Muscle of leg (tissue), 9 donors: ENCODE data around the gene LDLRAD1. TPM values are rescaled to one million over a fixed set of nuclear protein-coding genes. Genes with fewer than 3 reads are reported as not detected.

Source experiments
- polyA plus RNA-seq, 8 donors: library from polyadenylated mRNA; unstranded; fragments of 120-200 nt; gene quantifications; one replicate each; pipeline versions ENCODE4 v1.2.1 to v1.2.3, GENCODE V29; 2013; ENCODE audit warnings: inconsistent platforms in 1 of 8, low replicate concordance in 1 of 8; ENCODE audit not compliant: insufficient read length in 8 of 8, insufficient read depth in 1 of 8
- total RNA-seq: library from RNA; stranded (reverse); fragments of 120-200 nt; gene quantifications from one replicate; pipeline ENCODE4 v1.2.4, GENCODE V29; 2013

LDLRAD1 gene
- total and polyA plus RNA-seq, 9 donors = 0.30 TPM; not detected in 8

Other genes starting within 250 kb of the LDLRAD1 start
- 11.3 TPM for gene NDC1, start 179.9 kb downstream of the LDLRAD1 start, total RNA-seq
- gene NDC1, start 179.9 kb downstream of the LDLRAD1 start, polyA plus RNA-seq = 10 to 100 TPM in 7 of 8 donors, 1 to 10 TPM in 1; 9.3 to 16.0 (median 12.2) TPM
- 15.1 TPM for gene YIPF1, start 128.4 kb downstream of the LDLRAD1 start, total RNA-seq
- gene YIPF1, start 128.4 kb downstream of the LDLRAD1 start, polyA plus RNA-seq = 10 to 100 TPM; 12.4 to 18.0 (median 15.3) TPM
- gene DIO1, start 124.0 kb downstream of the LDLRAD1 start, total RNA-seq = not detected
- under 1 TPM in 5 of 8 donors, not detected in 3; 0.10 to 0.31 (median 0.15) TPM for gene DIO1, start 124.0 kb downstream of the LDLRAD1 start, polyA plus RNA-seq
- gene IFT25, start 72.5 kb downstream of the LDLRAD1 start, total RNA-seq = 23.8 TPM
- 10 to 100 TPM; 22.4 to 30.3 (median 25.8) TPM for gene IFT25, start 72.5 kb downstream of the LDLRAD1 start, polyA plus RNA-seq
- 19.3 TPM for gene LRRC42, start 71.8 kb downstream of the LDLRAD1 start, total RNA-seq
- 10 to 100 TPM; 21.1 to 30.2 (median 24.2) TPM for gene LRRC42, start 71.8 kb downstream of the LDLRAD1 start, polyA plus RNA-seq
- gene TMEM59, start 35.0 kb upstream of the LDLRAD1 start, total RNA-seq = 196 TPM
- gene TMEM59, start 35.0 kb upstream of the LDLRAD1 start, polyA plus RNA-seq = 100 to 1,000 TPM; 127 to 183 (median 151) TPM
- 5.0 TPM for gene TCEANC2, start 35.4 kb upstream of the LDLRAD1 start, total RNA-seq
- gene TCEANC2, start 35.4 kb upstream of the LDLRAD1 start, polyA plus RNA-seq = 1 to 10 TPM; 4.0 to 6.2 (median 4.8) TPM
- not detected for gene CDCP2, start 134.8 kb upstream of the LDLRAD1 start, total RNA-seq
- under 1 TPM in 2 of 8 donors, not detected in 6; 0.13 to 0.16 TPM for gene CDCP2, start 134.8 kb upstream of the LDLRAD1 start, polyA plus RNA-seq
- 5.6 TPM for gene CYB5RL, start 181.8 kb upstream of the LDLRAD1 start, total RNA-seq
- 1 to 10 TPM; 4.5 to 8.0 (median 5.5) TPM for gene CYB5RL, start 181.8 kb upstream of the LDLRAD1 start, polyA plus RNA-seq
- 45.0 TPM for gene MRPL37, start 182.0 kb upstream of the LDLRAD1 start, total RNA-seq
- gene MRPL37, start 182.0 kb upstream of the LDLRAD1 start, polyA plus RNA-seq = 10 to 100 TPM; 59.3 to 70.2 (median 62.9) TPM